Middle frontal gyrus (tissue), 1 donor: Measurements from ENCODE around the gene IQSEC1.
"Not testable (repeated sequence)": the region's sequence is repeated elsewhere in the genome, so short reads cannot be mapped to it uniquely, and the experiment has no call there.

Source experiments
- DNase-seq: peaks from one replicate; pipeline ENCODE4 v3.0.0-alpha.2; 2015; ENCODE audit warnings: low spot score; ENCODE audit errors: extremely low spot score

IQSEC1 gene

DNA sequence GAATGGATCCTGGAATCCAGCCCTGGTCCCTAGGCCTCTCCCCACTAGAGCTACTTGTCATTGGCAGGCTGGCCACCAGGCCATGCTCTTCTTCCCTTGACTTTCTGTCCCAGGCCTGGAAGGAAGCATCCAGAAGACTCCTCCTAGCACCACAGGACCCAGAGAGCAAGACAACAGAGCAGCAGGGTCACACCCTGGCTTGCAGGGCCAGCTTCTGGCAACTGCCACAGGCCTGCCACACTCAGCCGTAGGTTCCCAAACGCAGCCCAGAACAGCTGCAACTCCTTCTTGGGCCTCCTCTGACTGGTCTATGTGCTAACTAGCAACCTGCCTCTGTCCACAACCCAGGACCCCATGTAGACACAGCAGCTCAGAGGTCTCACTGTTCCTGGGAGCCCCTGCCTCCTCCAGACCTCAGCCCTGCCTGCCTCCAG is 195.1 kb downstream of the IQSEC1 start:
- DNase-seq = no peak

DNA sequence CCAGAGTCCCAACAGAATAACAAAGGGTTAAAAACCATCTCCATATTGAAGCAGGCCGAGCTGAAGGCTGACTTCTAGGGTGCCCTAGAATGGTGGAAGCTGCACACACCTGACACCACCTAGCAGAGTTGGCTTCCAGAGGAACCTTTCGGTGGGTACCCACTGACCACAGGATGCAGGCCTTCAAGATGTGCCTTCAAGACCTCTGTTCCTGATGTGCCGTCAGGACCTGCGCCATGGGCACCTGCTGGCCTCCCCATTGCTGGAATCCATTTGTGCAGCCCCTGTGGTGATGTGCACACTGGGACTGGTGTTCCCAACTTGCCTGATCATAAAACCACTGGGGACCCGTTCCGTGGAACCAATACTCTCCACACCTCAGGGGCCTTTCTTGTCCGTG is 196.2 kb downstream of the IQSEC1 start:
- no peak for DNase-seq

DNA sequence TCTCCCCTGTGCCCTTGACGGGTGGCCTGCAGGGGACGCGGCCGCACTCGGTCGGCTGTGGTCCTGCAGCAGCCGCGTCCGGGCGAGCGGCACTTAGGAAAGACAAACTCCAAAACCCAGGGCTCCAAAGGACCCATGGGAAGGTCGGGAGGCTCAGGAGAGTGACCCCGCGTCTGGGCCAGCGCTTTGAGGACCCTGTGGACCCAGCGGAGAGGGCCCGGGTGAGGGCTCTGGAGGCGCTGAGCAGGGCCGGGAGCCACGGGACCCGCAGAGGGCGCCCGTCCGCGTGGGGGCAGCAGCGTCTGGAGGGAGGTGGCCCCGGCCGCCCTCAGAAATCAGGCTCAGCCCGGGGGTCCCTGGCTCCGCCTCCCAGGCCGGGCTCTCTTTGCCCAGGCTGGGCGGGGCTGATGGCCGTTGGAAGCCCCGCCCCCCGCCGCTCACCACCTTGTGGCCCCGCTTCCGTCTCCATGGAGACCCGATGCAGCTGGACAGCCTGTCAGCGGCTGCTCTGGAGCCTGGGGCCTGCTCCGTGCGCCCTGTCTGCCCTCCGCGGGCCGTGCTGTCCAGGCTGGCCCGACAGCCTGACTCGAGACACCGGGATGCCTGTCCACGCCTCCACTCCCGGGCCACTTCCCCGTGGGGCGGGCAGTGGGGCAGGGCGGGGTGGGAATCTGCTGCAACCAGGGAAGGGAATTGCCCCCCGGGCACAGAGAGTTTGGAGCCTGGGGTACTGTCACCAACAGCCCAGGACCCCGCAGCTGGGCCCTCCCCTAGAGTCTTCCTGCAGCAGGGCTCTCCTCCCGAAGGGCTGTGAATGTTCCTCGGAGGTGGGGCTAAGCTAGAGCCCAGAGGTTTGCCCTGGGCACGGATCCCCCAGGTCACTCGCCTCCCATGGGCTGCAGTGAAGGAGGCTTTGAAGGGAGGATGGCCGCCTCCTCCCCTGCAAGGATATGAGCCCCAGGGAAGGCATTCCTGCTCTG is 197.1 kb downstream of the IQSEC1 start:
- DNase-seq = no peak

DNA sequence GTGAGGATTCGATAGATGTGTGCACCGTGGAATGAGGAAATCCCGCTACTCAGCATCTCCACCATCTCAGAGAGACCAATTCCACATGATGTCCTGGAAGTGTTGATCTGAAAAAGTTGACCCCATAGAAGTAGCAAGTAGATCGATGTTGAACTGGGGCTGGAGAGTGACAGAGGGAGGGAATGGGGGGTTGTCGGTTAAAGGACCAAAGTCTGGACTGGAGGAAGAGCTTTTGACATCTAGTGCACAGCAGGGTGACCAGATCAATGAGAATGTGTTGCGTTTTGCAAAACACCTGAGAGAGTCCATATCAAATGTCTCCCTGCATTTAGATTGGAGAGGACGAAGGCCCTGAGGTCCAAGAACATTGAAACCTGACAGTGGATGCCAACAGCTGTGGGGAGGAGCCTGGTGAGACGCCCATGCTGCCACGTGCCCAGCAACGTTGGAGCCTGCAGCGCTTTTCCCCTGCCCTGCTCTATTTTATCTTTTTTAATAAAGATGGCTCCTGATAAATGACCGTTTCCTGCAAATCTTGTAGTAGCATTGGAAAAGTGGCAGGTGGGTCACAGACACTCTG is 201.7 kb downstream of the IQSEC1 start:
- no peak for DNase-seq

DNA sequence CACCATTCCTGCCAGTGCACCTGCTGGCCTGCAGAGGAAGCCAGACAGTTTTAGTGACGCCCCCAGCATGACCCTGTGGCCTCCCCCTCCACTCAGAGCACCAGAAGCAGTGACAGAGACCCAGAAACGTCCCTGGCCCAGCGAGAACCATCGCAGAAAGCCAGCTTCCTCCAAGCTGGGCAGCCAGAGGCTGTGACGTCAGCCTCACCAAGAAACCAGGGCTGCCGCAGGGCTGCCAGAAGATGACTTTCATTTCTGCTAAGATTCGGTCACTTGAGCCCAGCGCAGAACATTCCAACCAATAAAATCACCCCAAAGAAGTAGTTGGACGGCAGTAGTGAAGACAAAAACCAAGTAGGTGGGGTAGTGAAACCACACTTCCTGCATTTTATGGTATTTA is 202.3 kb downstream of the IQSEC1 start:
- no peak for DNase-seq

DNA sequence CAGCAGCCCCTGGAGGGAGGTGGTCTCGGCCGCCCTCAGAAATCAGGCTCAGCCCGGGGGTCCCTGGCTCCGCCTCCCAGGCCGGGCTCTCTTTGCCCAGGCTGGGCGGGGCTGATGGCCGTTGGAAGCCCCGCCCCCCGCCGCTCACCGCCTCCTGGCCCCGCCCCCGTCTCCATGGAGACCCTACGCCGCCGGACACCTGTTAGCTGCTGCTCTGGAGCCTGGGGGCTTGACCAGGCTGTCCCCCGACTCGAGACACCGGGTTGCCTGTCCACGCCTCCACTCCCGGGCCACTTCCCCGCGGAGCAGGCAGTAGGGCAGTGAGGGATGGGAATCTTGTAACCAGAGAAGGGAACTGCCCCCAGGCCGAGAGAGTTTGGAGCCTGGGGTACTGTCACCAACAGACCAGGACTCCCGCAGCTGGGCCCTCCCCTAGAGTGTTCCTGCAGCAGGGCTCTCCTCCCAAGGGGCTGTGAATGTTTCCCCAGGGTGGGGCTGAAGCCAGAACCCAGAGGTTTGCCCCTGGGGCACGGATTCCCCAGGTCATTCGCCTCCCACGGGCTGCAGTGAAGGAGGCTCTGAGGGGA is 204.1 kb downstream of the IQSEC1 start:
- DNase-seq = no peak

DNA sequence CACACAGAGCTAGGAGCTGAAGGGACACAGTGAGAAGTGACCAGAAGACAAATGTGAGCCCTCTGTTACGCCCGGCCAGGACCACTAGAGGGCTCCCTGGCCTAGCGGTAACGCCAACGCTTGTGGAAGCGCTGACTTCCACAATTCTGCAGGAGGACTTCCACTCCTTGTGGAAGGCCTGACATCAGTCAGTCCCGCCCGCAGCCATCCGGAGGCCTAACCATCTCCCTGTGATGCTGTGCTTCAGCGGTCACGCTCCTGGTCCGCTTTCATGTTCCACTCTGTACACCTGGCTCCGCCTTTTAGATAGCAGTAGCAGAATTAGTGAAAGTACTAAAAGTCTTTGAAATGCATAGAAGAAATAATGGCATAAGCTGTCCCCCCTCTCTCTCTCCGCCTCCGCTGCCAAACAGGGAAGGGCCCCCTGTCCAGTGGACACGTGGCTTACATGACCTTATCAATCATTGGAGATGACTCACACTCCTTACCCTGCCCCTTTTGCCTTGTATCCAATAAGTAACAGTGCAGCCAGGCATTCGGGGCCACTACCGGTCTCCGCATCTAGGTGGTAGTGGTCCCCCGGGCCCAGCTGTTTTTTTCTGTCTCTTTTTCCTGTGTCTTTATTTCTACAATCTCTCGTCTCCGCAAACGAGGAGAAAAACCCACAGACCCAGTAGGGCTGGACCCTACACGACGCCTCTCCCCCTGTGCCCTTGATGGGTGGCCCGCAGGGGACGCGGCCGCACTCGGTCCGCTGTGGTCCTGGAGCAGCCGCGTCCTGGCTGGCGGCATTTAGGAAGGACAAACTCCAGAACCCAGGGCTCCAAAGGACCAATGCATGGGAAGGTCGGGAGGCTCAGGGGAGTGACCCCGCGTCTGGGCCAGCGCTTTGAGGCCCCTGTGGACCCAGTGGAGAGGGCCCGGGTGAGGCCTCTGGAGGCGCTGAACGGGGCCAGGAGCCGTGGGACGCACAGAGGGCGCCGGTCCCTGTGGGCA is 204.9 kb downstream of the IQSEC1 start:
- DNase-seq = peak; percentile 83

DNA sequence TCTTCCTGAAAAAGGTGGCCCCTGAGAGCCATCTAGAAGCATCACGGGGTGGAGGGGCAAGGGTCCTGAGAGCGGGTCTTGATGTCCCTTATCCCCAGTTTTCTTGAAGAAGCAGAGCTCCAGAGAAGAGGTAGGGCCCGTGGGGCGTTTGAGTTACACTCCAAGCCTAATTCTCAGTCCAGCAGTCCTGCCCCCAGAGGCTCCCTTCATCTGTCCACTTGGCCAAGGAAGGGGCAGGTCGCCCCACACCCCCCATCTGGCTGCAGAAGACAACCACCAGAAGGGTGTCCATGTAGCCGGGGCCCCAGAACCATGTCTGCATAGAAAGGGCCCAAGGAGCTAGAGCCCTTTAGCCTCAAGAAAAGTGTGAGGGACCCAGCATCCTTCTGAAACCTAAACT is 206.4 kb downstream of the IQSEC1 start:
- no peak for DNase-seq

DNA sequence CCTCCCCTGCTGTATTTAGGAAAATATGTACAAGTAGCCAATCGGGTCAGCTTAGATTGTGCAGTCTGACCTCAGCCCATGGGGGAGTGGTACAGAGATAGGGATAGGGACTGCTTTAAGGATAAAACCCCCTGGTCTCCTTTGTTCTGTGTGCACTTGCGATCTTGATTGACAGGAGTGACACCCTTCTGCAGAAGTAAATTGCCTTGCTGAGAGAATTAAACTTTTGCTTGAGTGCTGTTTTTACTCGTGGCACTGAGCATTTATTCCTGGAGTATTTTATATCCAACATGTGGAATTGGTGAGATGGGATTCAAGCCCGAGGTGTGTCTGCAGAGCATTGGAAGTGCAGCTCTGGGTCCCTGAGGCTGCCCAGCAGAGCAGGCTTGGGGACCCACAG is 208.0 kb downstream of the IQSEC1 start:
- no peak for DNase-seq

DNA sequence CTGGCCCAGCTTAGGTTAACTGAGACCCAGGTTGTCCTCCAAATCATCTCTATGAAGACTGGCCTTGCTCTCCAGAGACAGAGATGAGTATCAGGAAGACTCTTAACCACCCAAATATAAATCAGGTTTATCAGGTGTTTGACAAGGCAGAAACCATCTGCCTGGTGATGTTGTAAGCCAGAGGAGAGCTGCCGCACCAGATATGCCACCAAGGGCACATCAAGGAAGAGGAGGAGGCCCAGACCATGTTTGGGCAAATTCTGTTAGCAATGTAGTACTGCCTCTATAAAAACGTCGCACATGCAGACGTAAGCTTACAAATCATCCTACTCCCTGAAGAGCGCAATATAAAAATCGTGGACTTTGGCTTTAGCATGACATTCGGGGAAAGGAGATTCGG is 210.8 kb downstream of the IQSEC1 start:
- no peak for DNase-seq

DNA sequence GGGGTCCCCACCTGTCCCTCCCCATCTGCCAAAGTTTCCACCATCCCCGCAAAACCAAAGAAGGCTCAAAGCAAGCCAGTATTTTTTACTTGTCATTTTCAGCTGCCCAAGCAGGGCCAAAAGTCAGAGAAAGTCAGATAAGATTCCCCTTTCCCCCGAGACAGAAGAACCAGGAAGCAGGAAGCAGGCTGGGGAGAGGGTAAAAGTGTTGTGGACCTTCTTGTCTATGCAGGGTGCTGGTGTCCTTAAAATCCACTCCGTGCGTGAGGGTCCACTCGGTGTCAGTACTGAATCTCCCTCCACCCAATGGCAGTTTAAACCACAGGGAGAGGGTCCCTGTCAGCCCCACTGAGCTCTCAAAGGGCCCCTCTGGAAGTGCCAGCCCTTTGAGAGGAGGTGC is 211.6 kb downstream of the IQSEC1 start:
- DNase-seq = no peak

DNA sequence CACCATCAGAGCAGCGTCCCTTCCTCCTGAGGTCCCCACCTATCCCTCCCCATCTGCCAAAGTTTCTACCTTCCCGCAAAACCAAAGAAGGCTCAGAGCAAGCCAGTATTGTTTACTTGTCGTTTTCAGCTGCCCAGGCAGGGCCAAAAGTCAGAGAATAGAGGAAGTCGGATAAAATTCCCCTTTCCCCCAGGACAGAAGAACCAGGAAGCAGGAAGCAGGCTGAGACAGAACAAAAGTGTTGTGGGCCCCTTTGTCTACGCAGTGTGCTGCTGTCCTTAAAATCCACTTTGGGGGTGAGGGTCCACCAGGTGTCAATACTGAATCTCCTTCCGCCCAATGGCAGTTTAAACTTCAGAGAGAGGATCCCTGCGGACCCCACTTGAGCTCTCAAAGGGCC is 213.4 kb downstream of the IQSEC1 start:
- DNase-seq = no peak

DNA sequence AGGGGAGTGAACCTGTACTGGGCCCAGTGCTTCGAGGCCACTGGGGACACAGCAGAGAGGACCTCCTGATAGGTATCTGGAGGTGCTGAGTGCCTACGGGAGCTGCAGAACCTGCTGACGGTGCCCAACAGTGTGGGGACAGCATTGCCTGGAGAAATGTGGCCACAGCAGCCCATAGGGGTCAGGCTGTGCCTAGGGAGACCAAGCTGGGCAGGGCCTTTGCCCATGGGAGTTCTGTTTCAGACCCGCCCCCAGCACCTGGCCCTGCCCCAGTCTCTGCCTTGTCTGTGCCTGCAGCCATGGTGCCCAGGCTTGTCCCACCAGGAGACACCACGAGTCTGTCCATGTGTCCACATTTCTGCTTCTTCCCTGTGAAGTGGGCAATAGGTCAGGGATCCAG is 216.6 kb downstream of the IQSEC1 start:
- DNase-seq = no peak

DNA sequence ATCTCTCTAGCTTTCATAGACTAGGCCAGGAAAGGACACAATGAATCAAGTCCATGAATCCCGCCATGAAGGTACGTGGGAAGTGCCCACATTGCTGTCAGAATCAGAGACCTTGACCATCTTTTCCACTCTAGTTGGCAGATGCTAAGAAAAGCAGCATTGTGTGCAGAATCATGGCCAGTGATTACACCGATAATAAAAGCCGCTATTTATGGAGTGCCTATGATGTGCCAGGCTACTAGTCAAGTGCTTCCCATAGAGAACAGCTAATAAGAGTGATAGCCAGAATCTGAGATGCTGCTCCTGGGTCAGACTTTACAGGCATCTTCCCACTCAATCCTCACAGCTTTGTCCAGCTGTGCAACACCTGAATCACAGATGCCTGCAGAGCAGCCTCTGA is 218.7 kb downstream of the IQSEC1 start:
- no peak for DNase-seq

DNA sequence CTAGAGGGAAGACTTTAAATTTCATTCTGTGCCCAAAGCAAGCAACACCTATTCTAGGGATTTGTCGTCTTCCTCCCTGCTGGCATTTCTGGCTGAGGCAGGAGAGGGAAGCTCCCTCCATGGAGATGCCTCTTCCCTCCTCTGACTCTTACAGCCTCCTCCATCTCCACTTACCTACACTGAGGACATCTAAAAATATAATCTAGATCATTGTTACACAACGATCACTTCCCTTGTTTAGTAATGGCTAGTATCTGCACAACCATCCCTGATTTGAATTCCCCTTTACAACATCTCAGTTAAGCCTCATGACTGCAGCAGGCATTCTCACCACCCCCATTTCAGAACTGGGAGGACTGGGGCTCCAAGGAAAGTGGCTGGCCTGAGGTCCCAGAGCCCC is 219.4 kb downstream of the IQSEC1 start:
- DNase-seq = not testable (repeated sequence)

DNA sequence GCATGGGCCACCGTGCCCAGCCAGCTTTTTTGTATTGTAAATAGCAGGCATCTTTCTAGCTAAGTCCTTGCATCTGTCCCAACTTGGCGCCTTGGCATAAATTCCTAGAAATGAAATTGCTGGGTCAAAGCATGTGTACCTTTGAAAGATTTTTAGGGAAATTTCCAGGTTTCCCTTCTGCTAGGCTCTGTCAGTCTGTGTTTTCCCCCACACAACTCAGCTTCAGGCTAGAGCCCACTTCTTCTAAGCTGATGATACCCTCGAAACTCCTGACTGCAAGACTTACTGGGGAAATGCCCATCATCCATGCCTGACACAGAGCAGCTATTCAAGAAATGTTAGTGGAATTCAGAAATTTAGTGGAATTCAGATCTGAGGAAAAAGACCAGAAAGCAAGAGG is 221.0 kb downstream of the IQSEC1 start:
- no peak for DNase-seq
